ENCODE results near the gene ABHD17B. TPM values are rescaled to one million over a fixed set of nuclear protein-coding genes. Genes with fewer than 3 reads are reported as not detected.

ABHD17B gene
- total and polyA plus RNA-seq, 2 donors (not counting 3 experiments of a cell fraction or from before 2014, with no cell fraction given): 12.8 to 16.8 TPM

- CTCF ChIA-PET: no interaction called here
- intact Hi-C loops (cut with micrococcal nuclease): no loop called here
Observed at GRCh38 chr9:71847892-71848291, 63.1 kb downstream of the ABHD17B start.

More at GRCh38 chr9:71847892-71848291, 63.1 kb downstream of the ABHD17B start:
- Histone ChIP-seq H2AFZ (ENCODE audit: low read depth, low read length) (no peak overlapping the region), H3K27ac (ENCODE audit: insufficient read depth, low read depth, low read length) (no peak overlapping the region), H3K9ac (replicated peaks; ENCODE audit: extremely low read depth, insufficient read depth, low read length) (no peak overlapping the region), H3K79me2 (ENCODE audit: control insufficient read depth, insufficient read depth, low read length) (no peaks in the 10 kb centered on the region), H3K4me3 (replicated peaks in 1 of 3; ENCODE audit: insufficient read depth in 1 of 3, low read depth in 1 of 3, low read length in 3 of 3) (no peak overlapping the region), H4K20me1 (replicated peaks; ENCODE audit: control insufficient read depth, extremely low read depth, insufficient read depth, low read length) (no peaks in the 10 kb centered on the region), H3K27me3 (ENCODE audit: control insufficient read depth in 2 of 2, insufficient read depth in 2 of 2, low read length in 2 of 2) (no peaks in the 10 kb centered on the region), H3K9me1 (replicated peaks; ENCODE audit: control insufficient read depth, extremely low read depth, insufficient read depth, low read length) (no peaks in the 10 kb centered on the region), H3K36me3 (ENCODE audit: control insufficient read depth in 2 of 2, extremely low read depth in 1 of 2, insufficient read depth in 2 of 2, low read length in 2 of 2) (no peaks in the 10 kb centered on the region), H3K4me2 (ENCODE audit: insufficient read depth, low read length) (no peak overlapping the region), H3K4me1 (ENCODE audit: control insufficient read depth, extremely low read depth, insufficient read depth, low read length) (no peaks in the 10 kb centered on the region), H3K9me3 (replicated peaks; ENCODE audit: control insufficient read depth, insufficient read depth, low read length) (no peaks in the 10 kb centered on the region)
- FAIRE-seq: no peak
- no peak for DNase-seq (ENCODE audit: low read depth, low spot score)
- TF ChIP-seq GATA2 (IDR thresholded peaks at IDR 0.05; ENCODE audit: insufficient read depth, insufficient read length, low read depth, low read length): no peak
- no peak for TF ChIP-seq CTCF (IDR thresholded peaks at IDR 0.05; ENCODE audit: extremely low read depth in 1 of 2, insufficient read depth in 1 of 2, low read depth in 1 of 2, low read length in 2 of 2)
- no peak for TF ChIP-seq EZH2 (IDR thresholded peaks at IDR 0.05; ENCODE audit: borderline replicate concordance, low read depth, low read length, severe bottlenecking)
- TF ChIP-seq FOS (IDR thresholded peaks at IDR 0.05; ENCODE audit: borderline replicate concordance, insufficient read depth, low read length): no peak
- TF ChIP-seq MYC (IDR thresholded peaks at IDR 0.05; ENCODE audit: low read depth, low read length): no peak
- POLR2A ChIA-PET: no interaction called here
- BruUV-seq (replicated peaks): no TSS peak
- dilution Hi-C loops (cut with MboI; ENCODE audit: extremely low pct_ligation_motif_present, low sequenced_read_pairs): no loop called here
